Measurements from ENCODE around the gene TCEAL9. TPM values are rescaled to one million over a fixed set of nuclear protein-coding genes. Genes with fewer than 3 reads are reported as not detected.

The TCEAL9 gene
- polyA plus RNA-seq, 3 donors, result 0.49 to 2.2 (median 0.49) TPM

DNA sequence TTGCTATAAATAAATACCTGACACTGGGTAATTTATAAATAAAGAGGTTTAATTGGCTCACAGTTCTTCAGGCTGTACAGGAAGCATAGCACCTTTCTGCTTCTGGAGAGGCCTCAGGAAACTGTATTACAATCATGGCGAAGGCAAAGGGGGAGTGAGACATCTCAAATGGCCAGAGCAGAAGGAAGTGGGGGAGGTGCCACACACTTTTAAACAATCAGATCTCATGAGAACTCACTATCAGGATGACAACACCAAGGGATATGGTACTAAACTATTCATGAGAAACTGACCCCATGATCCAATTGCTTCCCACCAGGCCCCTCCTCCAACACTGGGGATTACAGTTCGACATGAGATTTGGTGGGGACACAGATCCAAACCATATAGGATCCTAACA, 11.7 kb upstream of the TCEAL9 start:
- peaks cover 0 to 6% of the 10 kb centered on the region in 2 donors for H3K27me3 ChIP-seq (ENCODE audit: control insufficient read depth in 2 of 2, insufficient read depth in 2 of 2, low read length in 2 of 2)
- H3K79me2 ChIP-seq (ENCODE audit: insufficient read depth, low read length), result no peaks in the 10 kb centered on the region
- peaks cover 0 to 7% (median 0%) of the 10 kb centered on the region in 3 donors for H3K27me3 Mint-ChIP-seq (ENCODE audit: low read depth in 3 of 3)
- no peaks in the 10 kb centered on the region for H3K36me3 ChIP-seq (replicated peaks in 1 of 2; ENCODE audit: control insufficient read depth in 1 of 2, insufficient read depth in 2 of 2, low read length in 2 of 2)
- intact Hi-C loops (cut with micrococcal nuclease), result loop anchor here (10.0 kb wide), 2 partner anchors 100 to 120 kb away; no protein-coding TSS in a partner anchor
- no CpG with 5 or more reads among the region's 2 CpGs for WGBS (ENCODE audit: insufficient coverage)
- H2AFZ ChIP-seq (ENCODE audit: insufficient read depth, low read depth, low read length, poor library complexity, severe bottlenecking), result no peak overlapping the region
- no peak overlapping the region for H3K27ac Mint-ChIP-seq
- no peak for TF ChIP-seq CTCF (IDR thresholded peaks at IDR 0.05)
- no peak for DNase-seq
- H4K20me1 ChIP-seq (ENCODE audit: insufficient read depth, low read length), result no peaks in the 10 kb centered on the region
- no peaks in the 10 kb centered on the region for H3K4me1 ChIP-seq (ENCODE audit: control insufficient read depth in 1 of 2, insufficient read depth in 2 of 2, low read length in 2 of 2)
- no peak overlapping the region for H3K27ac ChIP-seq (ENCODE audit: low read depth in 1 of 2, low read length in 2 of 2)
- no peaks in the 10 kb centered on the region for H3K4me1 Mint-ChIP-seq
- no peak overlapping the region for H3K4me2 ChIP-seq (replicated peaks; ENCODE audit: extremely low read depth, low read length, poor library complexity, severe bottlenecking)
- H3K9ac ChIP-seq (ENCODE audit: insufficient read depth, low read length, poor library complexity, severe bottlenecking), result no peak overlapping the region
- no peaks in the 10 kb centered on the region for H3K36me3 Mint-ChIP-seq
- H3K9me3 ChIP-seq (replicated peaks in 1 of 2; ENCODE audit: control insufficient read depth in 1 of 2, insufficient read depth in 1 of 2, low read length in 2 of 2), result no peaks in the 10 kb centered on the region
- no peak overlapping the region for H3K4me3 ChIP-seq (replicated peaks in 1 of 3; ENCODE audit: low read depth in 2 of 3, low read length in 3 of 3)
- no peak overlapping the region for H3K4me3 Mint-ChIP-seq
- no peaks in the 10 kb centered on the region for H3K9me3 Mint-ChIP-seq

GRCh38 chrX:103347682-103348397, 8.5 kb upstream of the TCEAL9 start:
- no peaks in the 10 kb centered on the region for H3K4me1 ChIP-seq (ENCODE audit: control insufficient read depth in 1 of 2, insufficient read depth in 2 of 2, low read length in 2 of 2)
- H3K36me3 ChIP-seq (replicated peaks in 1 of 2; ENCODE audit: control insufficient read depth in 1 of 2, insufficient read depth in 2 of 2, low read length in 2 of 2), result no peaks in the 10 kb centered on the region
- no peak for DNase-seq
- no peaks in the 10 kb centered on the region for H3K4me1 Mint-ChIP-seq
- no peak overlapping the region for H3K4me2 ChIP-seq (replicated peaks; ENCODE audit: extremely low read depth, low read length, poor library complexity, severe bottlenecking)
- TF ChIP-seq CTCF (IDR thresholded peaks at IDR 0.05), result no peak
- H3K27me3 ChIP-seq (ENCODE audit: control insufficient read depth in 2 of 2, insufficient read depth in 2 of 2, low read length in 2 of 2), result peaks cover 0 to 6% of the 10 kb centered on the region in 2 donors
- H3K27ac ChIP-seq (ENCODE audit: low read depth in 1 of 2, low read length in 2 of 2), result no peak overlapping the region
- H3K9me3 ChIP-seq (replicated peaks in 1 of 2; ENCODE audit: control insufficient read depth in 1 of 2, insufficient read depth in 1 of 2, low read length in 2 of 2), result no peaks in the 10 kb centered on the region
- no peak overlapping the region for H3K4me3 ChIP-seq (replicated peaks in 1 of 3; ENCODE audit: low read depth in 2 of 3, low read length in 3 of 3)
- H3K36me3 Mint-ChIP-seq, result no peaks in the 10 kb centered on the region
- H3K79me2 ChIP-seq (ENCODE audit: insufficient read depth, low read length), result no peaks in the 10 kb centered on the region
- no peak overlapping the region for H3K27ac Mint-ChIP-seq
- H3K4me3 Mint-ChIP-seq, result no peak overlapping the region
- no peak overlapping the region for H2AFZ ChIP-seq (ENCODE audit: insufficient read depth, low read depth, low read length, poor library complexity, severe bottlenecking)
- no peaks in the 10 kb centered on the region for H4K20me1 ChIP-seq (ENCODE audit: insufficient read depth, low read length)
- H3K27me3 Mint-ChIP-seq (ENCODE audit: low read depth in 3 of 3), result peaks cover 0 to 2% (median 0%) of the 10 kb centered on the region in 3 donors
- H3K9me3 Mint-ChIP-seq, result no peaks in the 10 kb centered on the region
- H3K9ac ChIP-seq (ENCODE audit: insufficient read depth, low read length, poor library complexity, severe bottlenecking), result no peak overlapping the region
- intact Hi-C loops (cut with micrococcal nuclease), result loop anchor here (10.0 kb wide), 2 partner anchors 97 to 117 kb away; no protein-coding TSS in a partner anchor
- WGBS (ENCODE audit: insufficient coverage), result 89% methylated on average over 17 of the region's 29 CpGs
